ENCODE results near the gene OR10J1.

DNA sequence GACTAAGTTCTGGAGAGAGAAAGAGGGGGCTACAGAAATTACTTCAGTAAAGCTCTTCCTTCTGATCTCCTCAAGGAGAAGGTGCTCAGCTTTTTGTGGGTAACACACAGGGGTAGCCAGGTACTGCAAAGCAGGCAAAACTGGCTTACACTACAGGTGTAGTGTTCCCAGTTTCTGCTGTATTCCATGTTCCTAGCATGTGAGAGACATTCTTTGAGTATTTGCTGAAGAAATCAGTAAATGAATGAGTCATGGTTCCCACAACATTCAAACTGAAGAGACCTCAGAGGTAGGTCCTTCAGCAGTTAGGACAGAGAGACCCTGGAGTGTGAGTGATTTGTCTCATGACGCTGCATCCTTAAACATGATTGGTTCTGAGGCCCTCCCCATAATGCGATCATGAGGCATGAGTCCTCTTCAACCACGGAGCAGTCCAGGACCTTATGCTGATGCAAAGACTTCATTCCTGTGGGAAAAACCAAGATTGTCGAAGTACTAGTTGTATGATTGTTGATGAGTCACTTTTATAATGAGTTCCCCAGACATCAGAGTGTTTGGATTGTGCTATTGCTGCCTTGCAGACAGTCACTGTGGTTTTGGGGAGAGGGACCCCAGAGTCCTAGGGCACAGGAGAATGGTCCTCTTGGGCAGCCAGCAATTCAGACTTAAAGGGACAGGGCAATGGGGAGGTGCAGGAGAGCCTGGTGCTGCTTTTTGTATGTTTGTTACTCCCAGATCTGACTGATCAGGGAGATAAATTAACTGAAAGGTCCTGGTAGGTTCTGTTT lies 10.3 kb upstream of the OR10J1 start:
- TF ChIP-seq POLR2A (IDR thresholded peaks at IDR 0.05) = no peak
- TF ChIP-seq, protein P1, sequence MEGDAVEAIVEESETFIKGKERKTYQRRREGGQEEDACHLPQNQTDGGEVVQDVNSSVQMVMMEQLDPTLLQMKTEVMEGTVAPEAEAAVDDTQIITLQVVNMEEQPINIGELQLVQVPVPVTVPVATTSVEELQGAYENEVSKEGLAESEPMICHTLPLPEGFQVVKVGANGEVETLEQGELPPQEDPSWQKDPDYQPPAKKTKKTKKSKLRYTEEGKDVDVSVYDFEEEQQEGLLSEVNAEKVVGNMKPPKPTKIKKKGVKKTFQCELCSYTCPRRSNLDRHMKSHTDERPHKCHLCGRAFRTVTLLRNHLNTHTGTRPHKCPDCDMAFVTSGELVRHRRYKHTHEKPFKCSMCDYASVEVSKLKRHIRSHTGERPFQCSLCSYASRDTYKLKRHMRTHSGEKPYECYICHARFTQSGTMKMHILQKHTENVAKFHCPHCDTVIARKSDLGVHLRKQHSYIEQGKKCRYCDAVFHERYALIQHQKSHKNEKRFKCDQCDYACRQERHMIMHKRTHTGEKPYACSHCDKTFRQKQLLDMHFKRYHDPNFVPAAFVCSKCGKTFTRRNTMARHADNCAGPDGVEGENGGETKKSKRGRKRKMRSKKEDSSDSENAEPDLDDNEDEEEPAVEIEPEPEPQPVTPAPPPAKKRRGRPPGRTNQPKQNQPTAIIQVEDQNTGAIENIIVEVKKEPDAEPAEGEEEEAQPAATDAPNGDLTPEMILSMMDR (IDR thresholded peaks at IDR 0.05) = no peak

Data from uterus (tissue), 2 donors.